Measurements from ENCODE around the gene MRPL44. TPM values are rescaled to one million over a fixed set of nuclear protein-coding genes. Genes with fewer than 3 reads are reported as not detected.
"Not testable (repeated sequence)": the region's sequence is repeated elsewhere in the genome, so short reads cannot be mapped to it uniquely, and the experiment has no call there.

Gene MRPL44
- total RNA-seq, 2 experiments from 2014 or later = 51.0 to 53.0 TPM

GRCh38 chr2:223998948-223999347 lies 41.7 kb downstream of the MRPL44 start:
- Mint-ChIP-seq H3K9me3 (no peaks in the 10 kb centered on the region), H3K4me3 (no peak overlapping the region), H3K36me3 (peaks cover 39% of the 10 kb centered on the region), H3K4me1 (peaks cover 12% of the 10 kb centered on the region), H3K27me3 (no peaks in the 10 kb centered on the region), H3K27ac (no peak overlapping the region)
- no peak for DNase-seq

- no peaks in the 10 kb centered on the region for H3K9me3 Mint-ChIP-seq
- no peak for DNase-seq
Measured at GRCh38 chr2:223999862-224000261, 42.6 kb downstream of the MRPL44 start.

GRCh38 chr2:224000662-224001061 lies 43.4 kb downstream of the MRPL44 start:
- peaks cover 30% of the 10 kb centered on the region for H3K36me3 Mint-ChIP-seq
- H3K27me3 Mint-ChIP-seq, H3K27ac Mint-ChIP-seq, H3K4me3 Mint-ChIP-seq, H3K4me1 Mint-ChIP-seq, DNase-seq, H3K9me3 Mint-ChIP-seq: not testable (repeated sequence)

More at GRCh38 chr2:223999862-224000261, 42.6 kb downstream of the MRPL44 start:
- H3K27ac Mint-ChIP-seq = no peak overlapping the region
- H3K27me3 Mint-ChIP-seq = no peaks in the 10 kb centered on the region
- no peak overlapping the region for H3K4me3 Mint-ChIP-seq
- H3K36me3 Mint-ChIP-seq = peaks cover 37% of the 10 kb centered on the region
- H3K4me1 Mint-ChIP-seq = peaks cover 10% of the 10 kb centered on the region

- Mint-ChIP-seq H3K4me3 (no peak overlapping the region), H3K9me3 (no peaks in the 10 kb centered on the region), H3K36me3 (peaks cover 17% of the 10 kb centered on the region), H3K4me1 (no peaks in the 10 kb centered on the region), H3K27me3 (no peaks in the 10 kb centered on the region), H3K27ac (no peak overlapping the region)
- DNase-seq = no peak
Measured at GRCh38 chr2:224004105-224004695, 46.9 kb downstream of the MRPL44 start.

GRCh38 chr2:224008702-224009261 lies 51.5 kb downstream of the MRPL44 start:
- Mint-ChIP-seq H3K27ac (no peak overlapping the region), H3K36me3 (peaks cover 3% of the 10 kb centered on the region), H3K27me3 (no peaks in the 10 kb centered on the region), H3K4me1 (peaks cover 5% of the 10 kb centered on the region), H3K4me3 (no peak overlapping the region), H3K9me3 (no peaks in the 10 kb centered on the region)
- no peak for DNase-seq

GRCh38 chr2:224009605-224010315 lies 52.5 kb downstream of the MRPL44 start:
- H3K4me1 Mint-ChIP-seq = peaks cover 5% of the 10 kb centered on the region
- H3K27ac Mint-ChIP-seq = no peak overlapping the region
- H3K36me3 Mint-ChIP-seq = peaks cover 3% of the 10 kb centered on the region
- H3K27me3 Mint-ChIP-seq = no peaks in the 10 kb centered on the region
- DNase-seq = no peak
- H3K4me3 Mint-ChIP-seq = no peak overlapping the region
- no peaks in the 10 kb centered on the region for H3K9me3 Mint-ChIP-seq

GRCh38 chr2:224011837-224012236 lies 54.6 kb downstream of the MRPL44 start:
- Mint-ChIP-seq H3K9me3 (no peaks in the 10 kb centered on the region), H3K27me3 (no peaks in the 10 kb centered on the region), H3K4me3 (no peak overlapping the region), H3K4me1 (peaks cover 11% of the 10 kb centered on the region), H3K27ac (no peak overlapping the region), H3K36me3 (peaks cover 4% of the 10 kb centered on the region)
- no peak for DNase-seq

- H3K4me1 Mint-ChIP-seq = peaks cover 19% of the 10 kb centered on the region
- no peak for DNase-seq
- H3K27ac Mint-ChIP-seq = no peak overlapping the region
- H3K27me3 Mint-ChIP-seq = no peaks in the 10 kb centered on the region
- H3K9me3 Mint-ChIP-seq = no peaks in the 10 kb centered on the region
- H3K36me3 Mint-ChIP-seq = peaks cover 4% of the 10 kb centered on the region
- H3K4me3 Mint-ChIP-seq = no peak overlapping the region
Measured at GRCh38 chr2:224014336-224014735, 57.1 kb downstream of the MRPL44 start.

- no peak for DNase-seq
- H3K36me3 Mint-ChIP-seq = peaks cover 10% of the 10 kb centered on the region
- H3K27me3 Mint-ChIP-seq = no peaks in the 10 kb centered on the region
- no peak overlapping the region for H3K27ac Mint-ChIP-seq
- peaks cover 21% of the 10 kb centered on the region for H3K4me1 Mint-ChIP-seq
- no peak overlapping the region for H3K4me3 Mint-ChIP-seq
- no peaks in the 10 kb centered on the region for H3K9me3 Mint-ChIP-seq
Measured at GRCh38 chr2:224016963-224017362, 59.7 kb downstream of the MRPL44 start.

Other genes starting within 250 kb of the MRPL44 start
- 10 to 100 TPM; 10.5 to 11.3 TPM for gene AP1S3, start 119.9 kb upstream of the MRPL44 start, total RNA-seq
- gene WDFY1, start 12.1 kb upstream of the MRPL44 start, total RNA-seq = 10 to 100 TPM; 24.4 to 26.7 TPM
- gene SERPINE2, start 81.8 kb downstream of the MRPL44 start, total RNA-seq = 10 to 100 TPM; 33.1 to 33.7 TPM